HG02943 (cell line): ENCODE measurements around the gene AGK.

Experiments
- ATAC-seq: cut with Tn5 transposase; IDR thresholded peaks from one replicate; pipeline ENCODE4 v1.9.1; 2021; ENCODE audit warnings: mild to moderate bottlenecking, low read depth, moderate library complexity; ENCODE audit not compliant: unreplicated experiment

AGK gene

DNA sequence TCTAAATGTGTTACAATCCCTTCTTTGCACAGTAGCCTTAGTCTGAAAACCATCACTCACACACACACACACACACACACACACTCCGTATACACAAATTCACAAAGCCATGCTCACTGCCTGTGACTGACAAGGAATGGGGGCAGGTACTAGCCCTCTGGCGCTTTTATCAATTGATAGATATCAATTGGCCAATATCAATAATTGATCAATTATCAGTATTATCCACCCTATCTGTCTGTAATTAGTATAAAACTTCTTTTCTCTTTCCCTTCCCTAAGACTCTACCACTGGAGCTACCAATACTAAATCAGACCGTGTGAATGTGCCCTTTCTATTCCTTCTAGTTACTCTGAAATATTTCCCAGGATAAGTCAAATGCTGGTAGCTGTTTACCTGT, 148.7 kb downstream of the AGK start:
- no peak for ATAC-seq

DNA sequence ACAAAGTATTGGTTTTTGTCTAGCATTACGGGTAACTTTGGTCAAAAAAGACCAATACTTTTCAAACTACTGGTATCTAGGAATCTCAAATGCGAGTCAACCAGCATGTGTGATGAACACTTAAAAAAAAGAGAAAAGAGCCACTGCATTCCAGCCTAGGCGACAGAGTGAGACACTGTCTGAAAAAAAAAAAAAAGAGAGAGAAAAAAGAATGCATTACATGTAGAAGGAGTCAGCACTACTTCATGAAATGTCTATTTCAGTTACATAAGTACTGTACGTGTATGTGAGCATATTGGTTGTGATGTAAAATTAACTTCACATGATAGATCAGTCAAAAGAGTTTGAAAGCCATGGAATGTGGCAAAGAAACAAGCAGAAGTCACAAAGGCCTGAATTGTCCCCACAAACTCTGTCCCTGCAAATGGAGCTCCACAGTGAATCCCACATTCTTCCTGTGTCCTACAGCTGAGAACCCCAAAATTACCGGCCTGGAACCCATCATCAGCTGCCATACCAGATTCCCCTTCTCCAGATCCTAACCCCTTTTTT, 149.2 kb downstream of the AGK start:
- no peak for ATAC-seq

DNA sequence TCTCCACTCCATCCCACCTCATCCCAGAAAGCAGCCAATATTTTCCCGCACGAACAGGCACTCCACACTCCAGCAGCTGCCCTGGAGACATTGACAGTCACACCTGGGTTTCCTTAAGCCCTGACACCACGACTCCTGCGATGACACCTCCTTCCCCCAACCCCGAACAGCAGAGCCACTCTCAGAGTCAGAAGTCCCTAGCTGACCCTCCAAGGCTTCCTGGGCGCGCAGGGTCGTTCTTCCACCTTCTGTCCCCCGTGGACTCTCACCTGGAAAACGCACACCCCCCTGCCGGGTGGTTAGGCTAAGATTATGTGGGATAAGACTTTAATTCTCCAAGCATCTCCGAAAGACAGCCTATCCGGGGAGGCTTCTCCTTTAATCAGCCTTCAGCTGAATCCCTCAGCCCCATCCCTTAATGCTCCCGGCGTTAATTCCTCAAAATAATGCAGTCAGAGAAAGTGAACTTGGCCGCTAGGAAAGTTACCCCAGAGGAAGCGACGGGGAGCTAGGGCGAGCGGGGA, 149.7 kb downstream of the AGK start:
- ATAC-seq: no peak

DNA sequence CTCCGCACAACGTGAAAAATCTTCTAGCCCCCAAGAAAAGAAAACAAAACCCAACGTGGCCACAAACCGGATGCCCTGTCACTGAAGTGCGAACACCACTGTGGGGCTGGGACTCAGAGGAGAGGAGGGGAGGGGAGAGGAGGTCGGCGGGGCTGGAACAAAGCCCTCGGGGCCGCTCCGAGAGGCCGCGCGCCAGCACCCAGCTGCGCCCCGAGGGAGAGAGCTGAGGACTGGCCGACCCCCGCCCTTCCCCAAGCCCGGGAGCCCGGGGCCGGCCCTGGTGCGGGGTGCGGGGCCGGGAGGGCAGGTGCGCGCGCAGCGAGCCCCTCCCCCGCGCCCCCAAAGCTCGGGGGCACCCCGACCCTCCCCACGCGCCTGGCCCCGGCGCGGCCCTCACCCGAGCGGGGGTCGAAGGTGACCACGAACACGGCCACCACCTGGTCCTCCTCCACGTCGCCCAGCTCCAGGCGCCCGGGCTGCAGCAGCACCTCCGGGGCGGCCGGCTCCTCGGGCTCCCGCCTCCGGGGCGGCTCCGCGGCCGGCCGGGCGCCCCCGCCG, 150.4 kb downstream of the AGK start:
- peak; percentile 83 for ATAC-seq

DNA sequence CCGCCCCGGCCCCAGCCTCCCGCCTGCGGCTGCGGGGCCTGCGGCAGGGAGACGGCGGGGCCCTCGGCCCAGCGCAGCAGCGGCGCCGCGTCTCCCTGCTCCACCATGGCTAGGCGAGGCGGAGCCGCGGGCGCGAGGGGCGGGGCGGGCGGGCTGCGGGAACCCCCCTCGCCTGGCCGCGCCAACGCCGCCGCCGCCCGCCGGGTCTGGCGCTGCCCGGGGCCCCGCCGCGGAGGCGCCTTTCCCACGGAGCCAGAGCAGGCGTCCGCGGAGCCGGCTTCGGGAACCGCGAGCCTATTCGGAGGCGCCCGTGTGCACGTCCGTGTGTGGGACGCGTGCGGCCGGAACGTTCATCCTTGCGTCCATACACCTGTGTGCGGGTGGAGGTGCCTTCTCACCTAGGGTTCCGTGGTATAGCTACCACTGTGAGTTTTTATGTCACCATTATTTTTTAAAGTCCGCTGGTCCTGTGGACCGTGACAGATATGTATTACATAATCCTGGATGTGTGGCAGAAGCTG, 150.9 kb downstream of the AGK start, which contains the start of gene DENND11:
Gene DENND11, minus strand, starts transcription at position 120 of the 521 bp plus-strand sequence. Its CDS starts 13 bp downstream, at position 107.
- ATAC-seq: peak; percentile 60

DNA sequence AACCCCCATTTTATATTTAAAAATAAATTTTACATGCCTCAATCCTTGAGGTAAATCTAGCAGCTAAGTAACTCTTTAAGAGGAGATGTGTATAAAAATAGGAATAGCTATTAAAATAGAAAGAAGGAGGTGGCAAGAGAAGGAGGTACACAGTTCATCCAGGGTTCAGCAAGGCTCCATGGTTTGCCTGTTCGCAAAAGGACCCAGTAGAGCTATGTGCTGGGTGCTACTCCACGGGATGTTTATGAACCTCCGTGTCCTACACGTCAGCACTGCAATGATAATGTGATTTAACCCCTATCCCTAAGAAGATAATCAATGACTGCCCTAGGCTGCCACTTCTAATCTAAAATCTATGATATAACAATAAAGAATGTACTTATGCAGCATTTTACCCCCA, 151.7 kb downstream of the AGK start:
- no peak for ATAC-seq

DNA sequence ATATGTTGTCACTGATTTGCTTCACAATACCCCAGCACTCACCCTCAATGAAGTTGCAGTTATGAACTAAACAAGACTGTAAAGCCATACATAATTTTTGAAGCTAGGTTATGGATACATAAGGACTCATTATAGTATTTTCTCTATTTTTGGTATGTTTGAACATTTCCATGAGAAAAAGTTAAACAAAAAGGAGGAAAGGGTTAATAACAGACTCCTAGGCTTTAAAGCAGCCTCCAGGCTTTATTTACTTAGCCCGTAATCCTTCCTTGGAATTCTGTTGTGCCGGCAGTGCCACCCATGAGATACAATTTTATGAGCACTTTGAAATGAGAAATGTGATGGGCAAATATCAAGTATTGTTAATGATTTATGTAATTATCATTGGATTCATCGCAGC, 152.9 kb downstream of the AGK start:
- ATAC-seq: no peak

DNA sequence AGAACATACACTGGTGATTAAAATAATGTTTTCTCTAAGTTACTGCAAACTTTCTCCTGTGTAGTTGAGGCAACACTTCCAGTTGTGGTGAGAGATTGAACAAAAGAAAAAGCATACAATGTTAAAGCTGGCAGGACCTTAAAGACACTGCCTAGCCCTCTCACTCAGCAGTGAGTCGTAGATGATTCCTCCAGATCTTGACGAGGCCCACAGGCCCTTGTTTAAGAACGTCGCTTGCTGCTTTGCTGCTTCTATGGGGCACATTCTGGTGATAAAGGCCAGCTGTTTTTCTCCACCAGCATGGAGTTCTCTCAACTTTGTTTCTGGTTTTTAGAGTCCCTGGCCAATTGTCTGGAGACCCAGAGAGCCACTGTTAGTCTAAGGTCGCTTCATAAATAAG, 153.5 kb downstream of the AGK start:
- no peak for ATAC-seq
